ENCODE measurements around the gene N4BP2L2. TPM values are rescaled to one million over a fixed set of nuclear protein-coding genes. Genes with fewer than 3 reads are reported as not detected.

The N4BP2L2 gene
- total RNA-seq, 1 experiment from 2014 or later: 26.6 TPM

- DNase-seq (ENCODE audit: low spot score): no peak
Measured at GRCh38 chr13:32468502-32469142, 70.0 kb downstream of the N4BP2L2 start.

GRCh38 chr13:32456591-32456990, 82.0 kb downstream of the N4BP2L2 start:
- no peak for DNase-seq (ENCODE audit: low spot score)

GRCh38 chr13:32455594-32455903, 83.0 kb downstream of the N4BP2L2 start:
- no peak for DNase-seq (ENCODE audit: low spot score)

GRCh38 chr13:32454886-32455593, 83.6 kb downstream of the N4BP2L2 start:
- no peak for DNase-seq (ENCODE audit: low spot score)

- DNase-seq (ENCODE audit: low spot score): no peak
Measured at GRCh38 chr13:32453981-32454380, 84.6 kb downstream of the N4BP2L2 start.

GRCh38 chr13:32448972-32449371, 89.6 kb downstream of the N4BP2L2 start:
- DNase-seq (ENCODE audit: low spot score): no peak

GRCh38 chr13:32447894-32448623, 90.5 kb downstream of the N4BP2L2 start:
- no peak for DNase-seq (ENCODE audit: low spot score)

GRCh38 chr13:32446773-32447465, 91.7 kb downstream of the N4BP2L2 start:
- no peak for DNase-seq (ENCODE audit: low spot score)

- no peak for DNase-seq (ENCODE audit: low spot score)
Measured at GRCh38 chr13:32446220-32446619, 92.4 kb downstream of the N4BP2L2 start.

GRCh38 chr13:32445461-32445860, 93.1 kb downstream of the N4BP2L2 start:
- no peak for DNase-seq (ENCODE audit: low spot score)

- no peak for DNase-seq (ENCODE audit: low spot score)
Measured at GRCh38 chr13:32443111-32443510, 95.5 kb downstream of the N4BP2L2 start.

GRCh38 chr13:32438871-32439270, 99.7 kb downstream of the N4BP2L2 start:
- DNase-seq (ENCODE audit: low spot score): no peak

- no peak for DNase-seq (ENCODE audit: low spot score)
Measured at GRCh38 chr13:32432856-32433255, 105.7 kb downstream of the N4BP2L2 start.

GRCh38 chr13:32431361-32431760, 107.2 kb downstream of the N4BP2L2 start:
- DNase-seq (ENCODE audit: low spot score): no peak

- no peak for DNase-seq (ENCODE audit: low spot score)
Measured at GRCh38 chr13:32430018-32430747, 108.4 kb downstream of the N4BP2L2 start.

GRCh38 chr13:32429433-32429909, 109.1 kb downstream of the N4BP2L2 start:
- DNase-seq (ENCODE audit: low spot score): no peak

- no peak for DNase-seq (ENCODE audit: low spot score)
Measured at GRCh38 chr13:32428581-32429432, 109.8 kb downstream of the N4BP2L2 start.

- no peak for DNase-seq (ENCODE audit: low spot score)
Measured at GRCh38 chr13:32427852-32428580, 110.6 kb downstream of the N4BP2L2 start, which contains the start of gene N4BP2L1. TSS of gene N4BP2L1 (minus strand) at chr13:32428130. CDS start at chr13:32428082, 48 bp downstream.

- no peak for DNase-seq (ENCODE audit: low spot score)
Measured at GRCh38 chr13:32426990-32427851, 111.4 kb downstream of the N4BP2L2 start.

Measured in H4 (cell line).